Fibroblast of lung (primary cell): Measurements from ENCODE around the gene ARRB1.

Experiments used
- CTCF ChIP-seq, 2 donors: IDR thresholded peaks in 1 of 2; conservative IDR thresholded peaks in 1 of 2; 1 replicate in 1 of 2; 2 replicates in 1 of 2; pipeline ENCODE4 v1.5.1; 2011 to 2012; ENCODE audit warnings: low read length in 2 of 2, control low read depth in 1 of 2, inconsistent platforms in 1 of 2, low read depth in 1 of 2, mild to moderate bottlenecking in 1 of 2
- EZH2 ChIP-seq: IDR thresholded peaks from 2 replicates; pipeline ENCODE4 v1.5.1; 2012; ENCODE audit warnings: low read length, control low read depth, mild to moderate bottlenecking; ENCODE audit errors: missing control alignments

- no peak for TF ChIP-seq CTCF (conservative IDR thresholded peaks at IDR 0.05 in 1 of 2, IDR thresholded peaks at IDR 0.05 in 1 of 2; ENCODE audit: low read depth in 1 of 2, low read length in 2 of 2)
- no peak for TF ChIP-seq EZH2
These were observed 24.2 kb upstream of the ARRB1 start for GRCh38 chr11:75375626-75376025.
